GM21528 (cell line): ENCODE data around the gene ANKRD6.

Source experiments
- ATAC-seq: cut with Tn5 transposase; IDR thresholded peaks from one replicate; pipeline ENCODE4 v1.9.1; 2021; ENCODE audit warnings: mild to moderate bottlenecking, moderate library complexity; ENCODE audit not compliant: unreplicated experiment, low FRiP score

The ANKRD6 gene

DNA sequence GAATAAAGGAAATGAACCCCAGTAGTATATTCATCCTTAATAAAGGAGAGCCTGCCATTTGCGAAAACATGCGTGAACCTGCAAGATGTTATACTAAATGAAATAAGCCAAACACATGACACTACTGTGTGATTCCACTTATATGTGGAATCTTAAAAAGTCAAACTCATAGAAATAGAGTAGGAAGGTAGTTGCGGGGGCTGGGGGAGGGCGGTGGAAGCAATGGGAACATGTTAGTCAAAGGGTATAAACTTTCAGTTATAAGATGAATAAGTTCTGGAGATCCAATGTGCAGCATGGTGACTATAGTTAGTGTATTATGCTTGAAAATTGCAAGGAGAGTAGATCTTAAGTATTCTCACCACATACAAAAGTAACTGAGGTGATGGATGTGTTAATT is 72.9 kb downstream of the ANKRD6 start:
- ATAC-seq, result no peak

GRCh38 chr6:89506716-89507617 is 74.0 kb downstream of the ANKRD6 start:
- no peak for ATAC-seq

DNA sequence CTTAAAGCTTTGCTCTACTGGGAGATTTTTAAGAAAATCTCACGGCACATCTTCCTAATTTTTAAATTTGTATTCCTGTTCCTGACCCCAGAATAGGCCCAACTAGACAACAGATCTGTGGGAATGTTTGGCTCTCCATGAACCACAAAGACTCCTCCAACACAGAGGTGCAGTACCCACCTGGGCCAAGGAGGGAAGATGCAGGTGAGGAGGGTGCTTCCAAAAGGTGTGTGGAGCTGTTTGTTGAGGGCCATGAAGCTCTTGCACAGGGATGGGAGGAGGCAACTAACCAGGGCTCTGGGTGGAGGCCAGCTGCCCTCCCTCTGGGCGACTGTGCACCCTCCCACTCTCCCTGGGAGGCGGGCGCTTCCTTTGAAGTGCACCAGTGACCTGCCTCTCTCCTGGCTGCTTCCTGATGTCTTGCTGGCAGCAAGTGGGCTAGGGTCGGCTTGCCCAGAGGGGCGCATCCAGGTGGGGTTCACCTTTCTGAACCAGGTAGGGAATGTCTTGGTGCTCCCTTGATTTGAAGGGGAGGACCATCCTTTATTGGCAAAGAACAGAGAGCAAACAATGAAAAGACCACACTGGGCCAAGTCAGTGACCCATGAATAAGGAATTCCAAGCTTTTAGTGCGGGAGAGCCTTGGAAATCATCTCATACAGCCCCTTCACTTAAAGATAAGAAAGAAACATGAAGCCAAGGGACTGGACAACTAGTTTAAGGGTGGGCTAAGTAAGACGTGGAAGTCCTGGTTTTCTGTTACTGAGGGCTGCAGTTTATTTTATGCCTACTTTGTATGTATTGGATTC is 76.0 kb downstream of the ANKRD6 start:
- no peak for ATAC-seq

DNA sequence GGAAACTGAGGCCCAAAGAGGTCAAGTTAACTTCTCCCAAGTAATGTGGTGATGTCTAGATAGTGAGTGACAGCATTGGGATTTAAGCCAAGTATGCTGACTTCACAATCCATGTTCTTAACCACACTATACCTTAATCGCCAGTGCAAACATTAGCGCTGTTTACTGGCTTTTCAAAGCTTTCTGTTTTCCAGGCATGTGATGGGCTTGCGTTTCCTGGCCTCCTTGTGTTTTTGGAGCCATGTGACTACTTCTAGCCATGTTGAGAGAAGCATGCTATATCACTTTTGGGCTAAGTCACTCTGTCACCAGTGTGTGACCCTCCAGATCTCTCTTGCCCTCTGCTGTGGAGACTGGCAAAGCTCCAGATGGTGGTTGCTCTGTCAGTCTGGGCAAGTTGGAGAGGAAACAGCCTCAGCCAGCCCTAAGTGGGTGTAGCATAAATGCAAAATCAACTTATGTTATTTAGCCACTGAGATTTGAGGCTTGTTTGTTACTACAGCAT is 76.9 kb downstream of the ANKRD6 start:
- ATAC-seq, result no peak

DNA sequence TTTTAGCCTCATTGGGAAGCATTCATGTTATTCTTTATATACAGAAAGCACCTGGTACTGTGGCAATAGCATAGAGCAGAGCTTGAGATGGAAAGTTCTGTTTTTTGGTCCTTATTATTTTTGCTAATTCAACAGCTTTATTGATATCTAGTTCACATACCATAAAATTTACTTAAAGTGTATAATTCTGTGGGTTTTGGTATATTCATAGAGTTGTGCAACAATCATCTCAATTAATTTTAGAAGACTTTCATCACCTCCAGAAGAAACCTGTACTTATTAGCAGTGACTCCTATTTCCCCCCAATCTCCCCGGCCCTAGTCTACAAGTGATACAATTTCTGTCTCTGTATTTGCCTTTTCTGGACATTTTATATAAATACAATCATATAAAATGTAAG is 77.4 kb downstream of the ANKRD6 start:
- ATAC-seq, result no peak

DNA sequence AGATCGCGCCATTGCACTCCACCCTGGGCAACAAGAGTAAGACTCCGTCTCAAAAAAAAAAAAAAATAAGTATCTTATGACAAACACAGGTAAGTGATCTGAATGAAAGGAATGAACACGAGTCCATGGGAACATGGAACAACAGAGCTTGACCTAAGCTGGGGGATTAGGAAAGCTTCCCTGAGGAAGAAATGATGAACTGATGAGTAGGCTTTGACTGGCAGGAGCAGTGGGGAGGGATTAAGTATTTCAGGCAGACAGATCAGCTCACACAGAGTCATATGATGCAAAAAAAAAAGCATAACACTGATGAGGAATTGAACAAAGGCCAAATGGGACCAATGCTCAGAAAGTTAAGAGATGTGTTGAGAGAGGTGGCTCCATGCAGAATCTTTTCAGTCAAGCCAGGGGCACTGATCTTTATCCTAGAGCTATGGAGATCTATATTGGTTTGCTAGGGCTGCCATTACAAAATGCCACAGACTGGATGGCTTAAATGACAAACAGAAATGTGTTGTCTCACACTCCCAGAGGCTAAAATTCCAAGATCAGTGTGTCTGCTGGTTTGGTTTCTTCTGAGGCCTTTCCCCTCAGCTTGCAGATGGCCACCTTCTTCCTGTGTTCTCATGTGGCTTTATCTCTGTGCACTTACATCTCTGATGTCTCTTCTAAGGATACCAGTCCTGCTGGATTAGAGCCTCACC is 85.6 kb downstream of the ANKRD6 start:
- no peak for ATAC-seq

DNA sequence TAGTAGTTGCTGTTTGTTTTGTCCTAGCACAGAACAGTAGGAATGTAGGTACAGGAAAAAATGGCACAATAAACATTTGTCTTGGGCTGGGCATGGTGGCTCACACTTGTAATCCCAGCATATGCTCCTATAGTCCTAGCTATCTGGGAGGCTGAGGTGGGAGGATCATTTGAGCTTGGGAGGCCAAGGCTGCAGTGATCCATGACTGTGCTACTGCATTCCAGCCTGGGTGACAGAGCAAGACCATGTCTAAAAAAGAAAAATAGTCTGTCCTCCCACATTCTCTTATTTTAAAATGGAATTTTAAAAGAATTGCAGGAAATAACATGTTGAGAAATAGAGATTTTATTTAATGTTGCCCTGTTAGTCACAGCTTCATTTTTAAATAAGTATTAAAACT is 87.8 kb downstream of the ANKRD6 start:
- no peak for ATAC-seq

DNA sequence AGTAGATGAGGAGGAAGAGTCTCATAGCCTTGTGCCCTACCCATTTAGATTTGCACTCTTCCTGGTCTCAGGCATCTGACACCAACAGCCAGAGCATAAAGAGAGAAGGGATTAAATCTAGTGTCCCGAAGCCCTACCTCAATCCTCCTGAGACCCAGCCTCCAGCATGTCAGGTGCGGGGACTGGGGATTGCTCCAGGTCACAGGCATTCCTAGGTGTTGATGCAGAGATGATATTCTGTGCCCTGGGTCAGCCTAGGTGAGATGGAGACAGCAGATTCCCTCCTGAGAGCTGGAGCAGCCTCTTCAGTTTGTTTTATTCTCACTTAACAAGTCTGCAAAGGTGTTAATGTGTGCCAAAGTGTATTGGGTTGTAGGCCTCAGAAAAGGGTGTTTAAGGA is 89.8 kb downstream of the ANKRD6 start:
- ATAC-seq, result no peak

- ATAC-seq, result no peak
These were observed 93.0 kb downstream of the ANKRD6 start for GRCh38 chr6:89525786-89526562.

- no peak for ATAC-seq
These were observed 93.6 kb downstream of the ANKRD6 start for GRCh38 chr6:89526563-89526869.

DNA sequence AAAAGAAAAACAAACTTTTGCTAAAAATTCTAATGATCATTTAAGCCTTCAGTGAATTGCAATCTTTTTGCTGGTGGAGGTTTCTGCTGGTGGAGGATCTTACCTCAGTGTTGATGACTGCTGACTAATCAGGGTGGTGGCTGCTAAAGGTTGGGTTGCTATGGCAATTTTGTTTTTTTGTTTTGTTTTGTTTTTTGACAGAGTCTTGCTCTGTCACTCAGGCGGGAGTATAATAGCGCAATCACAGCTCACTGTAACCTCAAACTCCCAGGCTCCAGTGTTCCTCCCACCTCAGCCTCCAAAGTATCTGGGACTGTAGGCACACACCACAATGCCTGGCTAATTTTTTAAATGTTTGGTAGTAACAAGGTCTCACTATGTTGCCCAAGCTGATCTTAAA is 94.7 kb downstream of the ANKRD6 start:
- no peak for ATAC-seq

- ATAC-seq, result no peak
These were observed 95.9 kb downstream of the ANKRD6 start for GRCh38 chr6:89528866-89529265.

GRCh38 chr6:89530982-89531381 is 98.0 kb downstream of the ANKRD6 start:
- ATAC-seq, result no peak

- ATAC-seq, result no peak
These were observed 103.3 kb downstream of the ANKRD6 start for GRCh38 chr6:89536231-89536630.

DNA sequence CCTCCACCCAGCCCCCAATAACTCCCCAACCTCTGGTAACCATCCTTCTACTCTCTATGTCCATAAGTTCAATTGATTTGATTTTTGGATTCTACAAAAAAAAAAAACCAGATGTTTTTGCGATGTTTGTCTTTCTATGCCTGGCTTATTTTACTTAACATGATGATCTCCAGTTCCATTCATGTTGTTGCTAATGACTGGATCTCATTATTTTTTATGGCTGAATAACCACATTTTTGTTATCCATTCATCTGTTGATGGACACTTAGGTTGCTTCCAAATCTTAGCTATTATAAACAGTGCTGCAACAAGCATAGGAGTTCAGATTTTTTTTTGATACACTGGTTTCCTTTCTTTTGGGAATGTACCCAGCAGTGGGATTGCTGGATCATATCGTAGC is 106.8 kb downstream of the ANKRD6 start:
- no peak for ATAC-seq

- no peak for ATAC-seq
These were observed 109.3 kb downstream of the ANKRD6 start for GRCh38 chr6:89542081-89542857.

GRCh38 chr6:89542866-89543265 is 109.9 kb downstream of the ANKRD6 start:
- ATAC-seq, result no peak

- ATAC-seq, result no peak
These were observed 114.3 kb downstream of the ANKRD6 start for GRCh38 chr6:89547281-89547680.

GRCh38 chr6:89553431-89553830 is 120.5 kb downstream of the ANKRD6 start:
- no peak for ATAC-seq

GRCh38 chr6:89554106-89554505 is 121.2 kb downstream of the ANKRD6 start:
- no peak for ATAC-seq
